22Rv1 (cell line): ENCODE results near the gene KCNS3.

Source experiments
- ZFX ChIP-seq: fragments of 450-650 bp; IDR thresholded peaks from 2 replicates; pipeline ENCODE4 v1.6.1; 2017; ENCODE audit warnings: antibody characterized with exemption, borderline replicate concordance
- TF ChIP-seq, protein P1 (sequence below): fragments of 450-650 bp; IDR thresholded peaks from 2 replicates; pipeline ENCODE4 v1.5.1; 2017; ENCODE audit warnings: mild to moderate bottlenecking

DNA sequence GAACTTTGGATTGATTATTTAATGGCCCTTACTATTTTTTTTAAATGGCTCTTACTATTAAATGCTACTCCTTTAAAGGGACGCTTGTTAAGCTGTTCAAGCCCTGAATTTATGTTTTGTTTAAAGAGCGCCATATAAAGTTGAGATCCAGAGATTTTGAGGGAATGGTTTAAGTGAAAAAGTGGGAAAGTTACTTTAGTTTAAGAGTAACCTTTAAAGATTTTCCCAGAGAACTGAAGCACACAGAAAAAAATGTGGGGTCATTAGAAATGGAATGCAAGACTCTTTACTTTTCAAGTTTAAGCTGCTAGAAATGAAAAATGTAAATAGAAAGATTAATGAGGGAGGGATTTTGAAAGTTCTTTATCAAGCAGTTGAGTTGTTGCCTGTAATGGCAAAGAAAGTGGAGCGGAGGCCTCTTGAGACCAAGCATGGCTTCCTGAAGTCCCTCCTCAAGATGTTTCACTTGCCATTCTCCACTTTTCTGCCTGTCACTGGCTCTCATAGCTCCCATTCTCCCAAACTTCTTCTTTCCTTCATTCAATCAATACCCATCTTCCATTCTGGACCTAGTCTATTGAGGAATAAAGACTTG lies 93.2 kb downstream of the KCNS3 start:
- TF ChIP-seq, protein P1, sequence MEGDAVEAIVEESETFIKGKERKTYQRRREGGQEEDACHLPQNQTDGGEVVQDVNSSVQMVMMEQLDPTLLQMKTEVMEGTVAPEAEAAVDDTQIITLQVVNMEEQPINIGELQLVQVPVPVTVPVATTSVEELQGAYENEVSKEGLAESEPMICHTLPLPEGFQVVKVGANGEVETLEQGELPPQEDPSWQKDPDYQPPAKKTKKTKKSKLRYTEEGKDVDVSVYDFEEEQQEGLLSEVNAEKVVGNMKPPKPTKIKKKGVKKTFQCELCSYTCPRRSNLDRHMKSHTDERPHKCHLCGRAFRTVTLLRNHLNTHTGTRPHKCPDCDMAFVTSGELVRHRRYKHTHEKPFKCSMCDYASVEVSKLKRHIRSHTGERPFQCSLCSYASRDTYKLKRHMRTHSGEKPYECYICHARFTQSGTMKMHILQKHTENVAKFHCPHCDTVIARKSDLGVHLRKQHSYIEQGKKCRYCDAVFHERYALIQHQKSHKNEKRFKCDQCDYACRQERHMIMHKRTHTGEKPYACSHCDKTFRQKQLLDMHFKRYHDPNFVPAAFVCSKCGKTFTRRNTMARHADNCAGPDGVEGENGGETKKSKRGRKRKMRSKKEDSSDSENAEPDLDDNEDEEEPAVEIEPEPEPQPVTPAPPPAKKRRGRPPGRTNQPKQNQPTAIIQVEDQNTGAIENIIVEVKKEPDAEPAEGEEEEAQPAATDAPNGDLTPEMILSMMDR = no peak
- TF ChIP-seq ZFX = no peak
